ENCODE data around the gene HBS1L.

The HBS1L gene

DNA sequence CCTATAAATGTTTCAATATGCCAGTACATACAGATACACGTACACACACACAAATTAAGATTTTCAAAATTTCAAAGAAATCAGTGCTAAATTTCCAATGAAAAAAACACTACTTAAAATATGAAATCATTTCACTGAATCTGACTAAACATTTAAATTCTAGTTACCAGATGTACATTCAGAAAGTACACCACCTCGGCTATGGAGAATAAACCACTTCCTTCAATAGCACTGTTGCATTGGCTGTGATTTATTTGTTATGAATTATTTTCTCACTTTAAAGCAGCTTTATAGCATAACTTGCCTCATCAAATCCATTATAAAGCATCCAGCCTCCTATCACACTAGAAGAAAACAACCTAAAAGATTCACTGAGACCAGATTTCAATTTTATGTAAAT is 36.6 kb downstream of the HBS1L start:
- Histone ChIP-seq H3K4me3 (IDR thresholded peaks at IDR 0.05; ENCODE audit: insufficient read depth, low read depth, low read length) (no peak overlapping the region), H3K36me3 (ENCODE audit: insufficient read depth) (no peaks in the 10 kb centered on the region), H4K20me1 (ENCODE audit: insufficient read depth) (no peaks in the 10 kb centered on the region), H3K27me3 (ENCODE audit: insufficient read depth, low read depth) (no peaks in the 10 kb centered on the region), H3K27ac (no peak overlapping the region), H3K4me1 (ENCODE audit: low read depth, poor library complexity, severe bottlenecking) (peaks cover 96% of the 10 kb centered on the region), H3K4me2 (no peak overlapping the region), H3K9ac (no peak overlapping the region), H2AFZ (ENCODE audit: low read depth) (no peak overlapping the region), H3K79me2 (ENCODE audit: insufficient read depth, low read depth) (peaks cover 43% of the 10 kb centered on the region)
- TF ChIP-seq, protein P1, sequence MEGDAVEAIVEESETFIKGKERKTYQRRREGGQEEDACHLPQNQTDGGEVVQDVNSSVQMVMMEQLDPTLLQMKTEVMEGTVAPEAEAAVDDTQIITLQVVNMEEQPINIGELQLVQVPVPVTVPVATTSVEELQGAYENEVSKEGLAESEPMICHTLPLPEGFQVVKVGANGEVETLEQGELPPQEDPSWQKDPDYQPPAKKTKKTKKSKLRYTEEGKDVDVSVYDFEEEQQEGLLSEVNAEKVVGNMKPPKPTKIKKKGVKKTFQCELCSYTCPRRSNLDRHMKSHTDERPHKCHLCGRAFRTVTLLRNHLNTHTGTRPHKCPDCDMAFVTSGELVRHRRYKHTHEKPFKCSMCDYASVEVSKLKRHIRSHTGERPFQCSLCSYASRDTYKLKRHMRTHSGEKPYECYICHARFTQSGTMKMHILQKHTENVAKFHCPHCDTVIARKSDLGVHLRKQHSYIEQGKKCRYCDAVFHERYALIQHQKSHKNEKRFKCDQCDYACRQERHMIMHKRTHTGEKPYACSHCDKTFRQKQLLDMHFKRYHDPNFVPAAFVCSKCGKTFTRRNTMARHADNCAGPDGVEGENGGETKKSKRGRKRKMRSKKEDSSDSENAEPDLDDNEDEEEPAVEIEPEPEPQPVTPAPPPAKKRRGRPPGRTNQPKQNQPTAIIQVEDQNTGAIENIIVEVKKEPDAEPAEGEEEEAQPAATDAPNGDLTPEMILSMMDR (conservative IDR thresholded peaks at IDR 0.05; ENCODE audit: low read depth, low read length), result no peak

- Histone ChIP-seq H4K20me1 (ENCODE audit: insufficient read depth) (no peaks in the 10 kb centered on the region), H3K4me2 (peak overlapping the region; percentile 85), H3K79me2 (ENCODE audit: insufficient read depth, low read depth) (peaks cover 49% of the 10 kb centered on the region), H3K4me1 (ENCODE audit: low read depth, poor library complexity, severe bottlenecking) (peaks cover 95% of the 10 kb centered on the region), H3K4me3 (IDR thresholded peaks at IDR 0.05; ENCODE audit: insufficient read depth, low read depth, low read length) (no peak overlapping the region), H3K9ac (peak overlapping the region; percentile 25; the same call in 1 of the 2 replicates), H2AFZ (ENCODE audit: low read depth) (no peak overlapping the region), H3K27me3 (ENCODE audit: insufficient read depth, low read depth) (no peaks in the 10 kb centered on the region), H3K27ac (peak overlapping the region; percentile 80), H3K36me3 (ENCODE audit: insufficient read depth) (no peaks in the 10 kb centered on the region)
- TF ChIP-seq, protein P1 (conservative IDR thresholded peaks at IDR 0.05; ENCODE audit: low read depth, low read length), result no peak
Measured at GRCh38 chr6:135014353-135014832, 40.2 kb downstream of the HBS1L start.

DNA sequence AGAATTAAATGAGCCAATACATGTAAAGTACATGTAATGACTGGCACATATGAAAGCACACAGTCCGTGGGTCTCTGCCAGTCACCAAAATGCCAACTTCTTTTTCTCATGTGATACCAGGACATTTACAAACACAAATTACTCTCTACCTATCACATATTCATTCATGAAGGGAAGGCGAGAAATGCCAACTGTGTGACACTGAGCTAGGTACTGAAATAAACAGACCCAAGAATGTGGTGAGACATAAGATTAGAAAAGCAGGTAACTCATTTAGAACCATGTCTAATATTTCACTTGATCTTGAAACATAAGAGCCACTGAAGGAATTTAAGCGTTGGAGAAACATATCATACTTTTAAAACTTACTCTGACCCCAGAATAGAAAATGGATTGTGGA is 41.4 kb downstream of the HBS1L start:
- no peaks in the 10 kb centered on the region for H4K20me1 ChIP-seq (ENCODE audit: insufficient read depth)
- H3K79me2 ChIP-seq (ENCODE audit: insufficient read depth, low read depth), result peaks cover 41% of the 10 kb centered on the region; the same call in 1 of the 2 replicates
- H3K4me1 ChIP-seq (ENCODE audit: low read depth, poor library complexity, severe bottlenecking), result peaks cover 97% of the 10 kb centered on the region
- H3K9ac ChIP-seq, result peak overlapping the region; percentile 25; the same call in 1 of the 2 replicates
- TF ChIP-seq, protein P1 (conservative IDR thresholded peaks at IDR 0.05; ENCODE audit: low read depth, low read length), result no peak
- peak overlapping the region; percentile 80 for H3K27ac ChIP-seq
- no peak overlapping the region for H3K4me3 ChIP-seq (IDR thresholded peaks at IDR 0.05; ENCODE audit: insufficient read depth, low read depth, low read length)
- H3K36me3 ChIP-seq (ENCODE audit: insufficient read depth), result no peaks in the 10 kb centered on the region
- no peaks in the 10 kb centered on the region for H3K27me3 ChIP-seq (ENCODE audit: insufficient read depth, low read depth)
- peak overlapping the region; percentile 85 for H3K4me2 ChIP-seq
- H2AFZ ChIP-seq (ENCODE audit: low read depth), result no peak overlapping the region

GRCh38 chr6:135012764-135013163 is 41.9 kb downstream of the HBS1L start:
- H3K4me1 ChIP-seq (ENCODE audit: low read depth, poor library complexity, severe bottlenecking), result peaks cover 97% of the 10 kb centered on the region
- no peaks in the 10 kb centered on the region for H4K20me1 ChIP-seq (ENCODE audit: insufficient read depth)
- no peak overlapping the region for H3K9ac ChIP-seq
- TF ChIP-seq, protein P1 (conservative IDR thresholded peaks at IDR 0.05; ENCODE audit: low read depth, low read length), result 0 out of 2 replicates have a peak, but pooled peaks have one; percentile 14
- H2AFZ ChIP-seq (ENCODE audit: low read depth), result no peak overlapping the region
- H3K4me2 ChIP-seq, result peak overlapping the region; percentile 85
- no peak overlapping the region for H3K4me3 ChIP-seq (IDR thresholded peaks at IDR 0.05; ENCODE audit: insufficient read depth, low read depth, low read length)
- H3K36me3 ChIP-seq (ENCODE audit: insufficient read depth), result no peaks in the 10 kb centered on the region
- H3K79me2 ChIP-seq (ENCODE audit: insufficient read depth, low read depth), result peaks cover 36% of the 10 kb centered on the region; the same call in 1 of the 2 replicates
- peak overlapping the region; percentile 80 for H3K27ac ChIP-seq
- H3K27me3 ChIP-seq (ENCODE audit: insufficient read depth, low read depth), result no peaks in the 10 kb centered on the region
